Measurements from ENCODE around the gene TM7SF2.

DNA sequence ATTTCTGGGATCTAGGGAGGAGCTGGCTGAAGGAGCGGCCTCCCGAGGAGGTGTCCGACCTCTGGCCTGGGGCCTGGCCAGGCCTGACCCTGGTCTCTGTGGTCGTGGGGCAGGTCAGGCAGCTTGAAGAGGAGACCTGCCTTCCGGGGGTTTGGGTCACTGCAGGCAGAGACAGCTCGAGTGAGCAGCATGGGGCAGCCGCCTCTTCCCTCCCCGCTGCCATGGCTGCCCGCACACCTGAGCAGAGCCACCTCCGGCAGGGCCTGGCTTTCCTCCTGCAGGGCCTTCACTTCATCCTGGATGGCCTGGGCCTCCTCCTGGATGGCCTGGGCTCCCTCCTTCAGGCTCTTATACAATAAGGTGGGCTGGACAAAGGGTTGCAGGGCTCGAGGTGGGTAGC is 45.4 kb upstream of the TM7SF2 start:
- TF ChIP-seq SUZ12 (IDR thresholded peaks at IDR 0.05; ENCODE audit: extremely low read depth, insufficient read depth, insufficient read length) (no peak), ZNF274 (IDR thresholded peaks at IDR 0.05; ENCODE audit: low read depth, low read length) (no peak), YY1 (IDR thresholded peaks at IDR 0.05; ENCODE audit: insufficient read depth, insufficient read length) (no peak)
